Right kidney (tissue), 9 donors: ENCODE results near the gene PIK3CA.
A peak's percentile ranks its signal among the peaks of the same experiment; 100 is the strongest.
"Not testable (repeated sequence)": the region's sequence is repeated elsewhere in the genome, so short reads cannot be mapped to it uniquely, and the experiment has no call there.

ENCODE experiments used
- DNase-seq: peaks from one replicate; pipeline ENCODE4 v3.0.0-alpha.2; 2016
- long read RNA-seq, 8 donors: transcript quantifications; one replicate each; lab custom pipeline, GENCODE V29; 2026

Gene PIK3CA
- long read RNA-seq, donor 1, full-length matches to known transcripts: 2 of 2 reads
- long read RNA-seq, donor 1, partial matches to known transcripts: 0 of 2 reads
- long read RNA-seq, donor 1, other reads (novel, unspliced or antisense): 0 of 2 reads
- long read RNA-seq, donor 2, full-length matches to known transcripts: 1 of 1 reads
- long read RNA-seq, donor 2, partial matches to known transcripts: 0 of 1 reads
- long read RNA-seq, donor 2, other reads (novel, unspliced or antisense): 0 of 1 reads
- long read RNA-seq, donor 3, partial matches to known transcripts: 8 of 8 reads
- long read RNA-seq, donor 3, other reads (novel, unspliced or antisense): 0 of 8 reads
- long read RNA-seq, donor 4, full-length matches to known transcripts: 1 of 1 reads
- long read RNA-seq, donor 4, partial matches to known transcripts: 0 of 1 reads
- long read RNA-seq, donor 4, other reads (novel, unspliced or antisense): 0 of 1 reads
- long read RNA-seq, donor 5, full-length matches to known transcripts: 4 of 4 reads
- long read RNA-seq, donor 5, partial matches to known transcripts: 0 of 4 reads
- long read RNA-seq, donor 5, other reads (novel, unspliced or antisense): 0 of 4 reads
- long read RNA-seq, donor 6: 0 reads
- long read RNA-seq, donor 7, full-length matches to known transcripts: 4 of 4 reads
- long read RNA-seq, donor 7, partial matches to known transcripts: 0 of 4 reads
- long read RNA-seq, donor 7, other reads (novel, unspliced or antisense): 0 of 4 reads
- long read RNA-seq, donor 8, full-length matches to known transcripts: 3 of 3 reads
- long read RNA-seq, donor 8, partial matches to known transcripts: 0 of 3 reads
- long read RNA-seq, donor 8, other reads (novel, unspliced or antisense): 0 of 3 reads

DNA sequence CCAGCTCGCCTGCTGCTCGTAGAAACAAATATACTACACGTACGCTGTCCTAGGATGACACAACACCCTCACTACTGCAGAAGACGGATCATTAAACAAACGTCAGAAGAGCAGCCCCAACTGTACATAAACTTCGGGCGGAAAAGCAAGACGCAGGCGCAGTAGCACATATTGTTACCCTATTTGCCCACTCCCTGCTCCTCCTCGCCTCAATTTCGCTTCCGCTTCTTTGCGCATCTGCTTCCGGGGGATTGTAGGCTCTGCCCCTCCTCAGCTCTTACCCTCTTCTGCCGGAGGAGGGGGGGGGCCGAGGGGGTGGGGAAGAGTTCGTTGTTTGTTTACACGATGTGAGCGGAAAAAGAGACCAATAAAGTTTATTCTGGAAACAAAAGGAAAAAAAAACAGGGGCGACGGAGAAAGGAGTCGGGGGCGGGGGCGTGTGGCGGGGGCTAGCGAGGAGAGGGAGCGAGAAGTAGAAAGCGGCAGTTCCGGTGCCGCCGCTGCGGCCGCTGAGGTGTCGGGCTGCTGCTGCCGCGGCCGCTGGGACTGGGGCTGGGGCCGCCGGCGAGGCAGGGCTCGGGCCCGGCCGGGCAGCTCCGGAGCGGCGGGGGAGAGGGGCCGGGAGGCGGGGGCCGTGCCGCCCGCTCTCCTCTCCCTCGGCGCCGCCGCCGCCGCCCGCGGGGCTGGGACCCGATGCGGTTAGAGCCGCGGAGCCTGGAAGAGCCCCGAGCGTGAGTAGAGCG, at the start of gene PIK3CA:
Gene PIK3CA (plus strand): TSS at position 485 of the 743 bp plus-strand sequence. CDS start 50,469 bp downstream, outside the sequence.
- peak; percentile 87 for DNase-seq

DNA sequence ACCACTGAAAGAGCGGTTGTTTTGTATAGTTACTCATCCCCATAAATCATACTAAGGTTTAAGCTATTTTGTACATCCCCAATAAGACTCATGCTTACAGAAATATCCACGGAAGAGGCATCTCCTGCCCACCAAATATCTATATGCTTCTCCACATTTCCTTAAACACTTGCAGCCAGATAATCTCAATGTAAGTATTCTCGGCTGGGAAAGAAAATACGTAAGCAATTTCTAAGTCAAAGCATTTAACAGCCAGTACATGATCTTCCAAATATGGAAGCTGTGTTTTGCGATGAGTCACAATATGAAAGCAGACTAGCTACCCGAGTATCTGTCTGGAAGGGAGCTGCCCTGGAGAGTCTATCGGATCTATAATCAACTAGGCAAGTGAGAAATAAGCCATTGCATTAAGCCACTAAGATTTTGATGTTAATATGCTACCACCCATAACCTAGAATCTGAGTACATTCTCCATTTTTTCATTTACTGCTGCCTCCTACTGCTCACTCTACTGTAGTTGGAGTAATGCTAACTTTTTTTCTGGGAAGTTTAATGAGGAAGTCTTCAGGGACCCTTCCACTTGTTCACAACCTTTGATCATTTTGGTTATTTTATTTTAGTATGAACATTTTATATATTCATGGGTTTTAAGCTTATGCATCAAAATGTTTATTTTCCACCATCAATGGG, 49.6 kb upstream of the PIK3CA start:
- DNase-seq: no peak

DNA sequence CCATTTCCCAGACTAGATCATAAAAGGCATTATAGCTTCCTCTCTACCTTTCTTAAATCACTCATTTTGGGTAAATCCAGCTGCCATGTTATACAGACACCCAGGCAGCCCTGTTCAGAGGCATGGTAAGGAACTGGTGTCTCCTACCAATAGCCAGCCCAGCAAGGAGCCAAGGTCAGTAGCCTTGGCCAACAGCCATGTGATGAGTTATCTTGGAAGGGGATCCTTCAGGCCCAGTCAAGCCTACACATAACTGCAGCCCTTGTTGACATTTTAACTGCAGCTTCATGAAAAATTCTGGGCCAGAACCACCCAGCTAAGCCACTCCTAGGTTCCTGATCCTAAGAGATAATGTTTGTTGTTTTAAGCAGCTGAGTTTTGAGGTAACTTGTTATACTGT, 47.5 kb upstream of the PIK3CA start:
- DNase-seq: no peak

DNA sequence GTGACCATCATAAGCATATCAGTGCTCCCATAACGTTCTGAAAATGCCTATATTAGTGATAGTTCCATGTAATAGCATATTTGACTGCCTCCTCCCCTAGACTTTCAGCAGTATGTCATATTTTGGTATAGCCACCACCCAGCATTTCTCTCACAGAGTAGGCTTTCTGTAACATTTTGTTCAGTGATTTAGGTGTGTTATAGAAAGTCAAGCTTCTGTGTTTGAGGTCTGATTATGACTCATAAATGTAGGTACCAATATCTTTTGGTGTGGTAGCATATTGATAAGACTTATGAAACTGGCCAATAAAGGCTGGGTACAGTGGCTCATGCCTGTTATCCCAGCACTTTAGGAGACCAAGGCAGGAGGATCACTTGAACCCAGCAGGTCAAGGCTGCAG, 42.3 kb upstream of the PIK3CA start:
- DNase-seq: no peak

DNA sequence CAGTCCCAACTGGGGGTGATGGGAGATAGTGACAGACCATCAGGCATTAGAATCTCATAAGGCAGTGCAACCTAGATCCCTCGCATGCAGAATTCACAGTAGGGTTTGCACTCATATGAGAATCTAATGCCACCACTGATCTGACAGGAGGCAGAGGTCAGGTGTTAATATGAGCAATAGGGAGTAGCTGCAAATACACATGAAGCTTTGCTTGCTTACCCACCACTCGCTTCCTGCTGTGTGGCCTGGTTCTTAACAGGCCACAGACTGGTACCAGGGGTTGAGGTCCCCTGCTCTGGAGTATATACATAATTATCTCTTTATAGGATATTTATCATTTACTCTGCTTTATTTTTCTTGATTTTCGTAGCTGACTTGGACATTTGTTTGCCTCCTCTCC, 40.5 kb upstream of the PIK3CA start:
- DNase-seq: no peak

GRCh38 chr3:179108086-179108485, 40.1 kb upstream of the PIK3CA start:
- no peak for DNase-seq

GRCh38 chr3:179113903-179114302, 34.3 kb upstream of the PIK3CA start:
- DNase-seq: no peak

- DNase-seq: not testable (repeated sequence)
Observed at GRCh38 chr3:179115444-179115843, 32.7 kb upstream of the PIK3CA start.

DNA sequence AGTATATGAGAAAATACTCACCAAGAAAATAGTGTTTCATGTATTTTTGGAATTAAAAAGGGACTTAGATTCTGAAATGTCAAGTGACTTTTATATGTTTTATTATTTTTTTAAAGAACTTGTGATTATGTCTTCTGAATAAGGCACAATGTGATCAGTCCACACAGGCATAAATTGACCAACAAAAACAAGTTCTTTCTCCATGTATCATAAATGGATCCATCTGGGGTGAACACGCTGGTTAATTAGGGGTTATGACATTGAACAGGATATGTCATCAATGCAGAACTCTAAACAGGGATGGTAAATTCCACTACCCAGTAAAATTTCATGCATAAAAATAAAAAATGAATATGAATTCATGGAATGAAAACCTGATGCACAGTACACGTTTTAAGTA, 31.3 kb upstream of the PIK3CA start:
- no peak for DNase-seq

DNA sequence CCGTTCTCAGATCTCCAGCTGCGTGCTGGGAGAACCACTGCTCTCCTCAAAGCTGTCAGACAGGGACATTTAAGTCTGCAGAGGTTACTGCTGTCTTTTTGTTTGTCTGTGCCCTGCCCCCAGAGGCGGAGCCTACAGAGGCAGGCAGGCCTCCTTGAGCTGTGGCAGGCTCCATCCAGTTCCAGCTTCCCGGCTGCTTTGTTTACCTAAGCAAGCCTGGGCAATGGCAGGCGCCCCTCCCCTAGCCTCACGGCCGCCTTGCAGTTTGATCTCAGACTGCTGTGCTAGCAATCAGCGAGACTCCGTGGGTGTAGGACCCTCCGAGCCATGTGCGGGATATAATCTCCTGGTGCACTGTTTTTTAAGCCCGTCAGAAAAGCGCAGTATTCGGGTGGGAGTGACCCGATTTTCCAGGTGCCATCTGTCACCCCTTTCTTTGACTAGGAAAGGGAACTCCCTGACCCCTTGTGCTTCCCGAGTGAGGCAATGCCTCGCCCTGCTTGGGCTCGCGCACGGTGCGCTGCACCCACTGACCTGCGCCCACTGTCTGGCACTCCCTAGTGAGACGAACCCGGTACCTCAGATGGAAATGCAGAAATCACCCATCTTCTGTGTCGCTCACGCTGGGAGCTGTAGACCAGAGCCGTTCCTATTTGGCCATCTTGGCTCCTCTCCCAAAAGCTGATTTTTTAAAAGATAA, 15.8 kb upstream of the PIK3CA start:
- DNase-seq: not testable (repeated sequence)

DNA sequence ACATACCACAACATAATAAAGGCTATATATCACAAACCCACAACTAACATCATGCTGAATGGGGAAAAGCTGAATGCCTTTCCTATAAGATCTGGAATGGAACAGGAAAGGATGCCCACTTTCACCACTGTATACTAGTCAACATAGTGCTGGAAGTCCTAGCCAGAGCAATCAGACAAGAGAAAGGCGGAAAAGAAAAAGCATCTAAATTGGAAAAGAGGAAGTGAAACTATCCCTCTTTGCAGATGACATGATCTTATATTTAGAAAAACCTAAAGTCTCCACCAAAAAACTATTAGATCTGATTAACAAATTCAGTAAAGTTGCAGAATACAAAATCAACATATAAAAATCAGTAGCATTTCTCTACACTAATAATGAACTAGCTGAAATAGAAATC, 14.6 kb upstream of the PIK3CA start:
- no peak for DNase-seq

GRCh38 chr3:179136195-179136594, 12.0 kb upstream of the PIK3CA start:
- no peak for DNase-seq

DNA sequence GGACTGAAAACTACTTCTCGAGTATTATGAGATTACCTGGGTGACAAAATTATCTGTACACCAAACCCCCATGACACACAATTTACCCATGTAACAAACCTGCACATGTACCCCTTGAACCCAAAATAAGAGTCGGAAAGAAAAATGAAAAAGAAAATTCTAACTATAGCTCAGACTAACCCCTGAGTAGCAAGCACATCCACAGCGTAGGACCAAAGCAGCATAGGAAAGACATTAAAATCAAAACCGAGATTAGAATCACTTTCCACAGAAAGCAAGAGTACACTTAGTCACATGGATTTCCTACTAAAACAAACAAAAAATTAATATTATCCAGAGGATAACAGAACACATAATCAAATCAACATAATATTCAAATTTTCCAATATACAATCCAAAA, 6.3 kb upstream of the PIK3CA start:
- DNase-seq: no peak

DNA sequence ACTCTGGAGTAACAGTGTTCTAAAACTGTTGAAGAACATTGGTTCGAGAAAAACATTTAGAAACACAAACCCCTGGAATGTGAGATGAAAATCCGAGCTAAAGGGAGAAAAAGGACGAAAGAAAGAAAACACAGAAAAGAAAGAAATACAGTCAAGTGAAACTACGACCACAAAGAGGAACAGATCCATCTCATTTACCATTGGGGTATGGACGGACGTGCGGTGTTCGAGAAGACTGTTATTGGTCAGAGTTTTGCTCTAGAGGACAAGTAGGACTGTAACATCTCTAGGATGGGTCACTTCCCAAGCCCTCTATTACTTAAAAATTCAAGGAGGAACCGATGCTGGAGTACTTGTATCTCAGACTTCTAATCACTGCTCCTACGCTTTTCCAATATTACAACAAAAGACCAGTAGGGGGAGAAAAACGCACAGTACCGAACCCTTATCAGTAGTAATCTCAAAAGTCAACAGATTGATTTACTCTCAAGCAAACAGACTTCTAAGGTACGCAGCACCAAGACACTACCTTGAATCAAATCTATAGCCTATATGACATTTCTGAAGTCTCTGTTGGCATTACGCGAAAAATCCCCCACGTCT, 1.1 kb upstream of the PIK3CA start:
- no peak for DNase-seq

- no peak for DNase-seq
Observed at GRCh38 chr3:179147514-179147872, 664 bp upstream of the PIK3CA start.

DNA sequence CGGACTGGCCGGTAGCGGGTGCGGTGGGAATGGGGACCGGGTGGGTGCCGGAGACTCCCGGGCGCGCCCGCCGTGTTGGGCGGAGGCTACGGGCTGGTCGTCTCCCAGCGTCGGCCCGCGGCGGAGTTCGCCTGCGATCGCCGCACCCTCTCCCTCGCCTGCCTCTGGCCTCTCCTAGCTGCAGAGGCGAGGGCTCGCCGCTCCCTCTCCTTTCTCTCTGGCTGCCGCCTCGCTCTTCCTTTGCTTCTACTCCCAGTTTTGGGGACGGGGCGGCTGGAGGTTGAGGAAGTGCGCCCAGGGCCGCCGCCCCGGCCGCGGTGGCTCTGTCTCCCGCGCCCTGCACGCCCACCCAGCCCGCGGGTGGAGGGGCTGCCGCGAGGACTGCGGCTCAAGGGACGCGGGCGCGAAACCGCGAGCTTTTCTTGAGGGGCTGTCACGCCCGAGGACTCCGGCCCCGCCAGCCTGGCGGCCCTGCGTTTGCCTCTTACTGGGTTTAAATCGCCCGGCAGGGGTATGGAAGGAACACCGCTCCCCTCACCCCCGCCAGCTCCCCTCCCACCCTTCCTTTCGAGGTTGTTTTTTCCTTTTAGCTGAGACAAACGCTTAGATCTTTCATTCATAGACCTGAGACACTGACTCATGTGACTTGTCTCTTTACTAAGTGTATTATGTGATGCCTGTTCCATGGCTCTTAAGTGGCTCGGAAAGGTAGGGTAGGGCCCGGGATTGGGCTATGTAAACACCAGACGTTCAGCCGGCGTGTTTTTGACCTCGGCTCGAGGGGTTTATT, 654 bp downstream of the PIK3CA start:
- DNase-seq: peak; percentile 95

GRCh38 chr3:179149406-179149867, 1.3 kb downstream of the PIK3CA start:
- DNase-seq: no peak

GRCh38 chr3:179149951-179150350, 1.8 kb downstream of the PIK3CA start:
- DNase-seq: no peak

- no peak for DNase-seq
Observed at GRCh38 chr3:179150610-179151009, 2.5 kb downstream of the PIK3CA start.

GRCh38 chr3:179151474-179151873, 3.3 kb downstream of the PIK3CA start:
- DNase-seq: no peak
